Esophagus muscularis mucosa (tissue), 4 donors: Measurements from ENCODE around the gene NT5DC2. TPM values are rescaled to one million over a fixed set of nuclear protein-coding genes. Genes with fewer than 3 reads are reported as not detected.

ENCODE experiments used
- DNase-seq: peaks from one replicate; pipeline ENCODE4 v3.0.0-alpha.2; 2017; ENCODE audit errors: extremely low spot score
- H3K27ac ChIP-seq, 4 donors: fragments of 200-600 bp; sonication (generic); replicated peaks in 1 of 4; 1 replicate in 3 of 4; 2 replicates in 1 of 4; pipeline ENCODE4 v1.5.1; 2016 to 2019; ENCODE audit warnings: mild to moderate bottlenecking in 1 of 4
- H3K27me3 ChIP-seq, 4 donors: fragments of 200-600 bp; sonication (generic); one replicate each; pipeline versions ENCODE4 v1.5.1 to v1.6.0; 2016 to 2019
- H3K36me3 ChIP-seq, 4 donors: fragments of 200-600 bp; sonication (generic); one replicate each; pipeline ENCODE4 v1.5.1; 2016 to 2019
- H3K4me1 ChIP-seq, 4 donors: fragments of 200-600 bp; sonication (generic); one replicate each; pipeline ENCODE4 v1.5.1; 2016 to 2019
- H3K4me3 ChIP-seq, 4 donors: fragments of 200-600 bp; sonication (generic); 1 replicate in 2 of 4; 2 replicates in 2 of 4; pipeline ENCODE4 v1.5.1; 2016 to 2019; ENCODE audit warnings: mild to moderate bottlenecking in 4 of 4, moderate library complexity in 1 of 4
- H3K9me3 ChIP-seq, 4 donors: fragments of 200-600 bp; sonication (generic); 1 replicate in 3 of 4; 2 replicates in 1 of 4; pipeline ENCODE4 v1.5.1; 2016 to 2019
- CTCF ChIP-seq, 3 experiments: fragments of 200-600 bp in 2 of 3; fragments of 450-650 bp in 1 of 3; sonication (generic) in 2 of 3; IDR thresholded peaks; one replicate each; pipeline ENCODE4 v1.5.1; 2017 to 2019; ENCODE audit warnings: antibody characterized with exemption in 3 of 3, mild to moderate bottlenecking in 2 of 3, moderate library complexity in 1 of 3
- EP300 ChIP-seq: sonication (generic); formaldehyde crosslinking; IDR thresholded peaks from one replicate; pipeline ENCODE4 v1.6.1; 2017; ENCODE audit warnings: antibody characterized with exemption
- POLR2A ChIP-seq: fragments of 450-650 bp; IDR thresholded peaks from one replicate; pipeline ENCODE4 v1.6.1; 2017; ENCODE audit warnings: antibody characterized with exemption, moderate library complexity, mild to moderate bottlenecking, low read depth
- POLR2AphosphoS5 ChIP-seq, 2 donors: sonication (generic); formaldehyde crosslinking; IDR thresholded peaks; one replicate each; pipeline ENCODE4 v1.6.1; 2017; ENCODE audit warnings: antibody characterized with exemption in 2 of 2
- WGBS: methylation state at CpG from one replicate; pipeline ENCODE4 v1.1.5; 2018; 5-methylcytosine and 5-hydroxymethylcytosine counted together
- intact Hi-C: fragments of 100-400 bp; cut with DNase I; formaldehyde crosslinking; loops from one replicate; pipeline ENCODE4 v1.15.1; 2023
- total RNA-seq, 4 donors: library from RNA; depleted of rRNA; stranded (reverse); fragments of >200 nt; gene quantifications; one replicate each; pipeline versions ENCODE4 v1.1.0 to v1.2.1, GENCODE V29; 2016

Gene NT5DC2
- total RNA-seq, 4 donors from 2014 or later, result 58.0 to 87.4 (median 72.9) TPM

DNA sequence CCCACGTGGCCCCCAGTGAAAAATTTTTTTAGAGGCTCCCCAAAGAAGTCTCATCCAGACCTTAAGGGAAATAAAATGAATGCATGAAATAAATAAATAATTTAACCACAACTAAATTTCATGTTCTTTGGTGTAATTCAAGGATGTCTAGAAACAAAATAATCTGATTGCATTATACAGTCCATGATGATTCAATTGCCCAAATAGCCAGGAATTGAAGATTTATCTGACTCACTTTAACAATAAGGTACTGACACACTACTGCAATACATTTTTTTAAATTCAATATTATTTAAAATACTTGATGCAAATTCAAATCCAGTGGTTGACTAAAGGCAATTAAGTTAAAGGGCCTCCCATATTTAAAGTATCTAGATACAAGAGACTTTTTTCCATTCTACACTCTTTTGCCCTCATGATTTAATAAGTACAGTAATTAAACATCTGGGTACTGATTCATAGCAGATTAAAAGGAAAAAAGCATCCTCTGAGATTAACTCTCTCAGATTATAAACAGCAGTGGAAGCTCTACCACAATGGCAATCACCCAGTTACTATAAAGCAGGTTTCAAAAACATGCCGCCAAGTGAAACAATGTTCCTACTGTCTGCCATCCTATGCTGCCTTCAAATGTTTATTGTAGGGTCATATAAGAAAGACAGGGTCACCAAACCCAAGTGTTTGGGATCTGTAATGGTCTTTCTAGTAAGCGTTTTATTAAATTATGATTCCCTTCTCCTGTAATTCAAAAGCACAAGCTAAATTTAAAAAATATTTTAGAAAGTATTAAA is 12.6 kb upstream of the NT5DC2 start:
- H3K4me3 ChIP-seq, result no peak overlapping the region
- peaks cover 23 to 77% (median 56%) of the 10 kb centered on the region in 4 donors for H3K36me3 ChIP-seq
- 72% methylated on average over 3 of the region's 3 CpGs for WGBS
- H3K9me3 ChIP-seq, result no peaks in the 10 kb centered on the region
- H3K27me3 ChIP-seq, result no peaks in the 10 kb centered on the region
- no peak for TF ChIP-seq CTCF (IDR thresholded peaks at IDR 0.05)
- no peak for TF ChIP-seq POLR2AphosphoS5 (IDR thresholded peaks at IDR 0.05)
- TF ChIP-seq EP300, result no peak
- no peak for TF ChIP-seq POLR2A
- H3K27ac ChIP-seq, result no peak overlapping the region
- peaks cover 0 to 13% (median 3%) of the 10 kb centered on the region in 4 donors for H3K4me1 ChIP-seq
- intact Hi-C loops, result no loop called here
- DNase-seq, result no peak

DNA sequence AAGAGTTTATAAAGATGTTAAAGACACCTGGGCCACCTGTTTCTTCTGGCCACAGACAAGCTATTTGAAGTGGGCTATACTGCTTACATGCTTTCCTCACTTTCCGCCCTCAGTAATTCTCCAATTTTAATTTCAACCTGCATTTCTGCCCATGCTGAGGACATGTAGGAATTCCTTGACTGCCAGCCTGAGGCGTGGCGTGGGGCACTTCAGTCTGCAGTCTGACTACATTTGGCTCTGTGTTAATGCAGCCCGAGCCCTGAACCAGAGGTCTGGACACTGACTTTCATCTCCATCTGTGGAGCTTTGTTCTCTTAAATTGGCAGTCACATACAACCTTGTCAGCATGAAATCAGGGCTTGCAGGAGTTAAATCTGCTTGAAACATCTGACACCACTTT is 11.3 kb upstream of the NT5DC2 start:
- TF ChIP-seq POLR2A, result no peak
- TF ChIP-seq POLR2AphosphoS5 (IDR thresholded peaks at IDR 0.05), result no peak
- no peak for TF ChIP-seq CTCF (IDR thresholded peaks at IDR 0.05)
- TF ChIP-seq EP300, result no peak
- no peaks in the 10 kb centered on the region for H3K27me3 ChIP-seq
- peaks cover 2 to 8% (median 7%) of the 10 kb centered on the region in 4 donors for H3K4me1 ChIP-seq
- DNase-seq, result no peak
- 89% methylated on average over 4 of the region's 4 CpGs for WGBS
- no peaks in the 10 kb centered on the region for H3K9me3 ChIP-seq
- H3K4me3 ChIP-seq, result no peak overlapping the region
- intact Hi-C loops, result no loop called here
- peaks cover 20 to 71% (median 49%) of the 10 kb centered on the region in 4 donors for H3K36me3 ChIP-seq
- no peak overlapping the region for H3K27ac ChIP-seq

- Histone ChIP-seq H3K27ac (no peak overlapping the region), H3K4me1 (peaks cover 34 to 43% (median 37%) of the 10 kb centered on the region in 4 donors), H3K9me3 (no peaks in the 10 kb centered on the region), H3K27me3 (no peaks in the 10 kb centered on the region), H3K36me3 (peaks cover 0 to 39% (median 18%) of the 10 kb centered on the region in 4 donors), H3K4me3 (no peak overlapping the region)
- intact Hi-C loops, result no loop called here
- no peak for TF ChIP-seq POLR2A
- TF ChIP-seq POLR2AphosphoS5 (IDR thresholded peaks at IDR 0.05), result no peak
- no peak for TF ChIP-seq EP300
- TF ChIP-seq CTCF (IDR thresholded peaks at IDR 0.05), result no peak
- WGBS, result 91% methylated on average over 2 of the region's 2 CpGs
- DNase-seq, result no peak
Observed at GRCh38 chr3:52541050-52541449, 7.4 kb upstream of the NT5DC2 start.

DNA sequence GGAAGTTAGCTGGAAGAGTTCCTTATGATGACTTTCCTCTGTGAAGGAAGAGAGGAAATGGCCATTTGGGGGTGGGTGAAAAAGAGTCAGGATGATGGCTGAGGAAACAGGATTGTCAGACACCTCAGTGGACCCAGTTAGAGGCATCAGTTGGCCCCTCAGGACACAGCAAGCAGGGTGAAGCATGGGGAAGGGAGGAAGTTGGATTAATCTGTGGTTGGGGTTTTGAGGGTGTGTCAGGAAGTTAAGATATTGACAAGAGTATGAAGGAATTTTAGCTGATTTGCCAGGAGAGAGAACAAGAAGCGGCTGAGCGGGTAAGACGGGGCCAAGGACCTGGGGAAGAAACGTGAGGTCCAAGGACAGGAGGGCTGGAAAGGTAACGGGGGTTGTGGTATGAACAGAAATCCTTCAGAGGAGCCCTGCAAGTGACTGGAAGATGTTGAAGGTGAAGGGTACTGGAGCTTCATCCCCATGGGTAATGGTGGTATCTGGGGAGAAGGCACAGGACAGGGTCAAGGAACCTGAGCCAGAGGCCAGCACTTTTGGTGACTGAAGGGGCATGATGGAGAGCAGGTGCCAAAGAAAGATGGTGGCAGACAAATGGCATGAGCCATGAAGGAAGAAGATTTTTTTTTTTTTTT is 5.5 kb upstream of the NT5DC2 start:
- H3K9me3 ChIP-seq, result no peaks in the 10 kb centered on the region
- 89% methylated on average over 5 of the region's 5 CpGs for WGBS
- peaks cover 52 to 57% (median 55%) of the 10 kb centered on the region in 4 donors for H3K4me1 ChIP-seq
- TF ChIP-seq EP300 (no peak), POLR2A (no peak), POLR2AphosphoS5 (IDR thresholded peaks at IDR 0.05) (no peak), CTCF (IDR thresholded peaks at IDR 0.05) (no peak)
- peaks cover 0 to 26% (median 10%) of the 10 kb centered on the region in 4 donors for H3K36me3 ChIP-seq
- H3K4me3 ChIP-seq, result peak overlapping the region in 1 of 4 donors; percentile 2
- DNase-seq, result no peak
- intact Hi-C loops, result no loop called here
- H3K27me3 ChIP-seq, result no peaks in the 10 kb centered on the region
- peak overlapping the region in 2 of 4 donors; percentile 16 to 95 for H3K27ac ChIP-seq
